Suppressor macrophage (primary cell): Measurements from ENCODE around the gene HPSE2.
"Not testable (repeated sequence)": the region's sequence is repeated elsewhere in the genome, so short reads cannot be mapped to it uniquely, and the experiment has no call there.

ENCODE experiments used
- DNase-seq, 4 experiments: peaks; one replicate each; pipeline ENCODE4 v3.0.0-alpha.2; 2020 to 2022
- total RNA-seq, 17 experiments: gene quantifications; one replicate each; lab custom pipeline; 2026; ENCODE audit warnings: mixed read lengths in 6 of 17, inconsistent platforms in 3 of 17; lab: John Stamatoyannopoulos, UW

HPSE2 gene
- 0 to 3.6 (median 0) reads per million in 17 experiments for total RNA-seq

GRCh38 chr10:99235658-99236626 is at the start of gene HPSE2:
TSS of gene HPSE2 (minus strand) at chr10:99235852.
- DNase-seq = no peak

DNA sequence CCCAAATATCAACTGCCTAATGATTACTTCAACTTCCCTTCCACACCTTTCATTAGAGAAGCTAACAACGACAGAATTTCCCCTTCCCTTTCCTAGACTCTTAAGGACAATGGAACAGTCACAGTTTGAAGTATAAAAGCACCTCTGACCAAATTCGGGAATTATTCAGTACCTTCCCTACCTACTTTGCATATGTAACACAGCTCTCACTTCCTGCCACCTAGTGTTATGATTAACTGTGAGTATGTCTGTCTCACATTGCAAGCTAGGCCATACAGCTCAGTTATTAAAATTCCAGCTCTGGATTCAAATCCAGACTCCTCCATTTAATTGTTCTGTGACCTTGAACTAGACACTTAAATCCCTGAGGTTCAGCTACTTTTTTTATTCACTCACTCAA is 44.8 kb upstream of the HPSE2 start:
- no peak for DNase-seq

DNA sequence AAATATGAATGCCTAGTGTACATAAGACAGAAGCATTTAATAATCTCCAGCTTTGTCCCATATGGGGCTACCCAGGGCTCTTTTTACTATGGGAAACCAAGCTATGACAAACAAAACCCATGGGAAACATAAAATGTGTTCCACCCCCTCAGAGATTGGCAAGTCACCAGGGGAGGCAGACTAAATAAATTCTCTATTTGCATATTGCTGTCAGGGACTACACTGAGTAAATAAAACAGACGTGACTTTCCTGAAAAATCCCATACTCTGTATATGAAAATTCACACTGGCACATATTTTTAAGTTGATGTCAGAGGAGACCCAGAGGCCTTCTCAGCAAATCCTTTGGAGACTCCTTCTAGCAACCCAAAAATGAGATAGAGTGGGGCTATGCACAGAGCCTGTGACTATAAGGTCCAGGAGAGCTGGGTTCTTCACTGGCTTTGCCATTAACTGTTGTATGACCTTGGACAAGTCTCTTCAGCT is 44.0 kb upstream of the HPSE2 start:
- no peak for DNase-seq

DNA sequence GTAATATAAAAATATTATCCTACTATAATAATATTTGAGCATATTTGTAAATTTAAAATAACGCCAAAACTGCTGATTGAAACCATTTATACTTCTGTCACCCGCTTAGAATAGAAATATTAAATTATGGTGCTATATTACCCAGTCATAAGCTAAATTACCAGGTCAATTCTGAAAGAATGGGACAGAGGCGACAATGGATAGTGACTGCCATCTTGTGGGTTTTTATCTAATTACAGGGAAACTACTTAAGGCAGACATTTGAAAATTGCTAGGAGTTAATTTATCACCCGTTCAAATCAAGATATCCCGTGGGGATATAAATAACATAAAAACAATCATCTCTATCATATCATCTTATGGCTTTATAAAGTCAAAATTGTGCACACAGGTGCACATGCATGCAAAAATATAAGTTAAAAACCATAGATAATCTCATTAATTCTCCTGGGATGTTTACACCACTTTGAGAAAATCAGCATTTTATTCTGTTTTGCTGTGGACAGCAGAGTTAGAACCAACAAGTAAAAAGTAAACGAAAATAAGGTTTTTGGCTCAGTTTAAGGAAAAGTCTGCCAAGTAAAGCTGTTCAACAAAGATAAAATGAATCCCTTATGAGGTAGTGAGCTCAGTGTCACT is 41.3 kb upstream of the HPSE2 start:
- peak; percentile 14 to 28 (median 22) for DNase-seq

DNA sequence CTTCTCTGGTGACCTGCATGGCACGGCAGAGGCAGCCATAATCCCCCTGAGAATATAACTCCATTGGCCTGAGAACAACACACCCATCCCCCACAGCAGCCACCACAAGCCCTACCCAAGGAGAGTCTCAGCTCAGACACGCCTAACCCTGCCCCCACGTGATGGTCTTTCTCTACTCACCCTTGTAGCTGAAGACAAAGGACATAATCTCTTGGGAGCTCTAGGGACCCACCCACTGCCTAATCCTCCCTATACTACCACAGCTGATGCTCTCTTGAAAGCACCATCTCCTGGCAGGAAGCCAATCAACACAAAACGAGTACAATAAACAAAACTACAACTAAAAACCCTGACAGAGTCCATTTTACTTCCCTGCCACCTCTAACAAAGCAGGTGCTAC is 30.7 kb upstream of the HPSE2 start:
- no peak for DNase-seq

GRCh38 chr10:99248824-99249223 is 13.2 kb upstream of the HPSE2 start:
- no peak for DNase-seq

DNA sequence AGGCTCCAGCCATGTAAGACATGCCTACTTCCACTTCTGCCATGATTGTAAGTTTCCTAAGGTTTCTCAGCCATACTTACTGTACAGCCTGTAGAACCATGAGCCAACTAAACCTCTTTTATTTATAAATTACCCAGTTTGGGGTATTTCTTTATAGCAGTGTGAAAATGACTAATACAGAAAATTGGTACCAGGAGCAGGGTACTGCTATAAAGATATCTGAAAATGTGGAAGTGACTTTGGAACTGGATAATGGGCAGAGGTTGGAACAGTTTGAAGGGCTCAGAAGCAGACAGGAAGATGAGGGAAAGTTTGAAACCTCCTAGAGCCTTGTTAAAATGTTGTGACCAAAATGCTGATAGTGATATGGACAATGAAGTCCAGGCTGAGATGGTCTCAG is 12.2 kb upstream of the HPSE2 start:
- DNase-seq = not testable (repeated sequence)

DNA sequence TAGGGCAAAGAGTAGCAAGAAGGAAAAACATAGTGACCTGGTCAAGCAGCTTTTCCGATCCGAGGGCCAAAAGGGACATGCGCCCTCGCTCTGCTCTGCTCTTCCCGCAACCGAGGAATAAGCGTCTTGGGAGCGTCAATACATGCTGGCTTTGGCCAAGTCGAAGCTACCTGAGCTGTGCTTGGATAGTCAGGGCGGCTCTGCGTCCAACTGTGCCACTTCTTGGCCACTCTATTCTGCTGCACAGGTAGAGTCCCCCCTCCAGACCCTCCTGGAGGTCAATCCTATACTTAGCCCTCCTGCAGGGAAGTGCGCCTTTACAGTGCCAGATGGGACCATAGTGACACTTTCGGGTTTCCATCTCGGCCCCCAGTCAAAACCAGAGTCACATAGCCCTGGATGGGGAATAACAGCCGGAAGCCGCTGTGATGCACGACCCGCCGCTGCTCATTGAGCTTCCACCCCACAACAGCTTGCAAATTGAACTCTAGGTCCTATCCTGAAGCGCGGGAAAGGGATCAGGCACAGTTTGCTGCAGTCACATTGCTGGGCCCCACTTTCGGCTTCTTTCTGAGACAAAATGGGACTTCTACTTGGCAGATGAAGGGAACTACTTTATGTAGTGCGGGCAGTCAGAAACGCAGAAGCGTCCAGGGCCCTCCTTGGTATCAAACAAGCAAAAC is 1.1 kb upstream of the HPSE2 start:
- no peak for DNase-seq

DNA sequence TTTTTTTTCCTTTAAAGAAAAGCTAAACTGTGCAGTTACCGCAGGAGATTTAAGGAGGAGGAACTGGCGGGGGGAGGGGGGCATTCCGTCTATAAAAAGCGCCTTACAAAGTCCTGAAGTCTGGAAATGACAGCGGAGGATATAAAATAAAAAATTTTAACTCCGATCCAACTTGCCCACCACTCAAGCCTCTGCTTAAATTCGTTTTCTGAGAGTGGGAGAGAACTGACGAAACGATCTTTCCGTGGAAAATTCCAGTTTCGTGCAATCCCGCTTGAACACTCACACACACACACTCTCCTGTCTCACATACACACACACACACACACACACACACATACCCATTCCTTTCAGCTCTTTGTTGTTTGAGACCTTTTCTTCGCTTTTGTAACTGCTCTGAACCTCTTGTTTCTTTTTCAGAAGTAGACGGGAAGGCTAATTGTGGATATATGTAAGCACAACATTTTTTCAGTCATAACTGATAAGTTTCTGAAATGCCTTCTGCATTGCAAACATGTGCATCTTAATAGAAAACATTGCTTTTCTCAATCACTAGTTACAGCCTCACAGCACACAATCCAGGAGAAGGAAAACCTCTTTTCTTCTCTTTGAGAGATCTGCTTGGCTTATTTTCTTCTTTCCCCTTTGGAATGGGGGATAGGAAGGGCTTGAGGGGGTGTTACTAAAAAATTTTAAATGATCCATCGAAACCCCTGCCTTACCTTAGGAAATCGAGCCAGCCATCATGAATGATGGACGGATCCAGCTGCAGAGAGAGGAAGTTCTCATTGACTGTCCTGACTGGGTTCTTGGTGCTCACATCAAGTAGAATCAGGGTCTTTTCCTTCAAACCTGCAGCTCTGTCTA is 628 bp downstream of the HPSE2 start:
- peak in 1 of 4 experiments; percentile 5 for DNase-seq

GRCh38 chr10:99234041-99234790 is 1.4 kb downstream of the HPSE2 start:
- peak; percentile 84 to 94 (median 89) for DNase-seq

- no peak for DNase-seq
Measured at GRCh38 chr10:99233689-99234037, 2.0 kb downstream of the HPSE2 start.

DNA sequence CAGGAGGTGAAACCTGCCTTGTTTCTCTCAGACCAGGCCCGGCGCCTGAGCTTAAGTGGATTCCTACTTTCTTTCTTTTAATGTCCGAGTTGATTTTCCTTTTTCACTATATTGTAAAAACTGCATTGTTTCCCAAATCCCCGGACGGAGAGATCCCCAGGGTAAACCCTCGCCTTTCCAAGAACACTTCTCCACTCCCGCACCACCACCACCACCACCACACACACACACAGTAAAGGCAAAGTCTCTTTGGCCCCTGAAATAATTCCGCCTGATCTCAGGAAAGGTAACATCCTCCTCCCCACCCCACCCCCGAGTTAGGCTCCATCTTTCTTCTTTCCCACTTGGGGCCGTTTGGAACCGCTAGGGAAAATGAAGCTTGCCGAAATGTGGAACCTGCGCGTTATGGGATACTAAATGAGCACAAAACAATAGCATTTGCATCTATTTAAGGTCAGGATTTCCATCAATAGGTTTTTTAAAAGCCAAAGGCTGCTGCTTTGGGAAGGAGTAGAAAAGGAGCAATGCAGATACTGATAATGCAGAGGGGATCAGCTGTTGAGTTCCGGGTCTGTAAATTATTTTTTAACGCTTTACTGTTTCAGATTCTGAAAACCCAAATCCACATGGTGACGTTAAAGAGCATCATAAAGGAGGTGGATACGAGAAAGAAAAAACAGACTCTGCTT is 2.5 kb downstream of the HPSE2 start:
- no peak for DNase-seq

GRCh38 chr10:99232360-99232999 is 3.2 kb downstream of the HPSE2 start:
- DNase-seq = peak in 1 of 4 experiments; percentile 7

DNA sequence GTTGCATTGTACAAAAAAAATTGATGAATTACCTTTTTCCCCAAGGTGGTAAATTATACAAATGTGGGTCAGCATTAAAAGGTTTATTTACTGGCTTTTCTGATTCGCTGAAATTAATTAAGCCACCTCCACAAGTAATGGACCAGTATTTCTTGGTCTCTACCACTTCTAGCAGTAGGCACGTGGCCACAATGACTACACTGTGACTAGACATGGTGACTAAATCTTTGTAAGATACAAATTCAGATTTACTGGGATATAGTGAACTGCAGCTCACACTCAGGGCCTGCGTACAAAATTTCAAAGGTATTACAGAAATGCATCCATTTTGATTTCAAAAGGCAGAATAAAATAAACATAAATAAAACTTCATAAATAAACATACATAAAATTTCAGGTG is 10.9 kb downstream of the HPSE2 start:
- DNase-seq = no peak

GRCh38 chr10:99207340-99207739 is 28.3 kb downstream of the HPSE2 start:
- no peak for DNase-seq

- DNase-seq = no peak
Measured at GRCh38 chr10:99203310-99203709, 32.3 kb downstream of the HPSE2 start.

GRCh38 chr10:99172950-99173349 is 62.7 kb downstream of the HPSE2 start:
- no peak for DNase-seq

GRCh38 chr10:99172128-99172738 is 63.4 kb downstream of the HPSE2 start:
- peak; percentile 11 to 55 (median 37) for DNase-seq

- no peak for DNase-seq
Measured at GRCh38 chr10:99170116-99170675, 65.5 kb downstream of the HPSE2 start.
